ENCODE measurements around the gene USP25. TPM values are rescaled to one million over a fixed set of nuclear protein-coding genes. Genes with fewer than 3 reads are reported as not detected.
A peak's percentile ranks its signal among the peaks of the same experiment; 100 is the strongest.

The USP25 gene
- total and polyA plus RNA-seq, 2 donors (not counting 1 experiment from before 2014, with no cell fraction given): 40.6 to 65.7 TPM

GRCh38 chr21:15753741-15754140 is 24.0 kb downstream of the USP25 start:
- Histone ChIP-seq H3K4me2 (ENCODE audit: extremely low read depth, insufficient read depth, low read length) (no peak overlapping the region), H3K4me1 (ENCODE audit: control insufficient read depth, extremely low read depth, insufficient read depth, low read length) (no peaks in the 10 kb centered on the region), H3K9ac (ENCODE audit: insufficient read depth, low read length) (no peak overlapping the region), H3K4me3 (replicated peaks in 1 of 4; ENCODE audit: control extremely low read depth in 1 of 4, insufficient read depth in 1 of 4, low read depth in 3 of 4, low read length in 4 of 4) (no peak overlapping the region), H2AFZ (ENCODE audit: low read length) (no peak overlapping the region), H3K36me3 (ENCODE audit: control insufficient read depth, insufficient read depth, low read length) (no peaks in the 10 kb centered on the region), H3K27me3 (ENCODE audit: control insufficient read depth, insufficient read depth, low read length) (no peaks in the 10 kb centered on the region), H4K20me1 (ENCODE audit: control insufficient read depth, extremely low read depth, insufficient read depth, low read length) (no peaks in the 10 kb centered on the region), H3K27ac (ENCODE audit: insufficient read depth, low read length) (no peak overlapping the region), H3K9me3 (ENCODE audit: control insufficient read depth, insufficient read depth, low read depth, low read length) (no peaks in the 10 kb centered on the region), H3K79me2 (ENCODE audit: control insufficient read depth, insufficient read depth, low read length) (peaks cover 58% of the 10 kb centered on the region)
- no peak for TF ChIP-seq EZH2 (IDR thresholded peaks at IDR 0.05; ENCODE audit: low read length, missing control alignments)
- TF ChIP-seq CTCF (conservative IDR thresholded peaks at IDR 0.05 in 1 of 2, IDR thresholded peaks at IDR 0.05 in 1 of 2; ENCODE audit: low read depth in 1 of 2, low read length in 2 of 2): no peak
- DNase-seq (ENCODE audit: low read depth in 2 of 2): no peak

DNA sequence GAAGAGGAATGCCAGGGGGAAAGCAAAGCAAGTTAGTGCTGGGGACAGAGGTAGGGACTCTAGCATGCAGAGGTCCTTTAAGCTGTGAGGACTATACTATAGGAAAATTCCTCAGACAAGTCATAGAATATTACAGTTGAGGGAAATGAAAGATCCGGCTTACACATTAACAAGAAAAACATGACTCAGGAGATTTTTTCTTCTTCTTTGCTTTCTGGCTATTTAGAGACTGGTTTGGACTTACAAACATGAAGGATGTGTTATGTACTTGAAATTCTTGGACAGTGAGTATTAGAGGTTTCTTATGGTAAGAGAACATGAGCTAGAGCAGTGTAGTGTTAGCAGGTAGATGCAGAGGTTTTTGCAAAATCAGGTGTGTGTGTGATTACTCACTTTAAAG is 24.9 kb downstream of the USP25 start:
- no peak overlapping the region for H2AFZ ChIP-seq (ENCODE audit: low read length)
- TF ChIP-seq EZH2 (IDR thresholded peaks at IDR 0.05; ENCODE audit: low read length, missing control alignments): no peak
- no peaks in the 10 kb centered on the region for H4K20me1 ChIP-seq (ENCODE audit: control insufficient read depth, extremely low read depth, insufficient read depth, low read length)
- H3K4me2 ChIP-seq (ENCODE audit: extremely low read depth, insufficient read depth, low read length): no peak overlapping the region
- H3K79me2 ChIP-seq (ENCODE audit: control insufficient read depth, insufficient read depth, low read length): peaks cover 53% of the 10 kb centered on the region
- DNase-seq (ENCODE audit: low read depth in 2 of 2): peak; percentile 53 to 83
- H3K27ac ChIP-seq (ENCODE audit: insufficient read depth, low read length): no peak overlapping the region
- no peak overlapping the region for H3K9ac ChIP-seq (ENCODE audit: insufficient read depth, low read length)
- H3K4me1 ChIP-seq (ENCODE audit: control insufficient read depth, extremely low read depth, insufficient read depth, low read length): no peaks in the 10 kb centered on the region
- no peaks in the 10 kb centered on the region for H3K27me3 ChIP-seq (ENCODE audit: control insufficient read depth, insufficient read depth, low read length)
- no peaks in the 10 kb centered on the region for H3K36me3 ChIP-seq (ENCODE audit: control insufficient read depth, insufficient read depth, low read length)
- no peak overlapping the region for H3K4me3 ChIP-seq (replicated peaks in 1 of 4; ENCODE audit: control extremely low read depth in 1 of 4, insufficient read depth in 1 of 4, low read depth in 3 of 4, low read length in 4 of 4)
- H3K9me3 ChIP-seq (ENCODE audit: control insufficient read depth, insufficient read depth, low read depth, low read length): no peaks in the 10 kb centered on the region

- Histone ChIP-seq H3K27me3 (ENCODE audit: control insufficient read depth, insufficient read depth, low read length) (no peaks in the 10 kb centered on the region), H2AFZ (ENCODE audit: low read length) (no peak overlapping the region), H3K4me1 (ENCODE audit: control insufficient read depth, extremely low read depth, insufficient read depth, low read length) (no peaks in the 10 kb centered on the region), H4K20me1 (ENCODE audit: control insufficient read depth, extremely low read depth, insufficient read depth, low read length) (no peaks in the 10 kb centered on the region), H3K9me3 (ENCODE audit: control insufficient read depth, insufficient read depth, low read depth, low read length) (no peaks in the 10 kb centered on the region), H3K36me3 (ENCODE audit: control insufficient read depth, insufficient read depth, low read length) (no peaks in the 10 kb centered on the region), H3K79me2 (ENCODE audit: control insufficient read depth, insufficient read depth, low read length) (peaks cover 51% of the 10 kb centered on the region), H3K9ac (ENCODE audit: insufficient read depth, low read length) (no peak overlapping the region), H3K4me3 (replicated peaks in 1 of 4; ENCODE audit: control extremely low read depth in 1 of 4, insufficient read depth in 1 of 4, low read depth in 3 of 4, low read length in 4 of 4) (no peak overlapping the region), H3K4me2 (ENCODE audit: extremely low read depth, insufficient read depth, low read length) (no peak overlapping the region), H3K27ac (ENCODE audit: insufficient read depth, low read length) (no peak overlapping the region)
- TF ChIP-seq EZH2 (IDR thresholded peaks at IDR 0.05; ENCODE audit: low read length, missing control alignments) (no peak), CTCF (conservative IDR thresholded peaks at IDR 0.05 in 1 of 2, IDR thresholded peaks at IDR 0.05 in 1 of 2; ENCODE audit: low read depth in 1 of 2, low read length in 2 of 2) (no peak)
- DNase-seq (ENCODE audit: low read depth in 2 of 2): peak in 1 of 2 donors; percentile 24
Measured at GRCh38 chr21:15755125-15755524, 25.3 kb downstream of the USP25 start.
